Measurements from ENCODE around the gene CNOT1.
A peak's percentile ranks its signal among the peaks of the same experiment; 100 is the strongest.
"Not testable (repeated sequence)": the region's sequence is repeated elsewhere in the genome, so short reads cannot be mapped to it uniquely, and the experiment has no call there.

The CNOT1 gene

DNA sequence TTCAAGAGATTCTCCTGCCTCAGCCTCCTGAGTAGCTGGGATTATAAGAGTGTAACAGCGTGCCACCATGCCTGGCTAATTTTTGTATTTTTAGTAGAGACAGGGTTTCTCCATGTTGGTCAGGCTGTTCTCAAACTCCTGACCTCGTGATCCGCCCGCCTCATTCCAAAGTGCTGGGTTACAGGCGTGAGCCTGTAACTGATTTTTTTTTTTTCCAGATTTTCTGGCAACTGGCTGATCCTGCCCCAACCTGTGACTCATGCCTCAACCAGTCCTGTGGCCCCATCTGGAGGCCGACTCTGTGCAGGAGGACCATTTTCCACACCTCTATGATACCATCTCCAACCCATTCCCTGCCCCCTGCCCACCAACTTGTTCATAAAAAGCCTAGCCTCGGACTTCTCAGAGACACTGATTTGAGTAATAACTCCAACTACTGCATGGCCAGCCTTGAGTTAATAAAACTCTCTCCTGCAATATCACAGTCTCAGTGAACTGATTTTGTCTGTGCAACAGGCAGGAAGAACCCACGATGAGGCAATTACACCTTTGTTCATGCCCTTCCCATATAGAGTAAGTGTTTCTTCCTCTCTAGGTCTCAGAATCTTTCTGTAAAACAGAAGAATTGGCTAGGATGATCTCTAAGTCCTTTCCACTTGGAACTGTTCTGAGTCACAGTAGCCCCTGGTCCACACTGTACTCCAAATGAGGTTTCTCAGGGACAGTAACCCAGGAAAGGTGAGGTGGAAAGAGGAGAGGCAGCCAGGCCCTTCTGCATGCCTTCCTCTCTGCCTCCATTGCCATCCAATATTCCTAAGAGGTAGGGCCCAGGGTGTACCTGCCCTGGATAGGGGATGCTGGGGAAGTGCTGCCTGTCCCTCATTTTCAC lies 8.8 kb upstream of the CNOT1 start:
- DNase-seq: no peak

DNA sequence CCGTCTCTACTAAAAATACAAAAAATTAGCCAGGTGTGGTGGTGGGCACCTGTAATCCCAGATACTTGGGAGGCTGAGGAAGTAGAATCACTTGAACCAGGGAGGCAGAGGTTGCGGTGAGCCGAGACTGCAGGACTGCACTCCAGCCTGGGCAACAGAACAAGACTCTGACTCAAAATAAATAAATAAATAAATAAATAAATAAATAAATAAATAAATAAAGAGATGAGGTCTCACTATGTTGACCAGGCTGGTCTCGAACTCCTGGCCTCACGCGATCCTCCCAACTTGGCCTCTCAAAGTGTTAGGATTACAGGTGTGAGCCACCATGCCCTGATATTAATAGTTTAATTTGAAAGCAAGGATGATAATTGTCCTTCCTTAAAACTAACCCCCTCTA lies 7.4 kb upstream of the CNOT1 start:
- not testable (repeated sequence) for DNase-seq

DNA sequence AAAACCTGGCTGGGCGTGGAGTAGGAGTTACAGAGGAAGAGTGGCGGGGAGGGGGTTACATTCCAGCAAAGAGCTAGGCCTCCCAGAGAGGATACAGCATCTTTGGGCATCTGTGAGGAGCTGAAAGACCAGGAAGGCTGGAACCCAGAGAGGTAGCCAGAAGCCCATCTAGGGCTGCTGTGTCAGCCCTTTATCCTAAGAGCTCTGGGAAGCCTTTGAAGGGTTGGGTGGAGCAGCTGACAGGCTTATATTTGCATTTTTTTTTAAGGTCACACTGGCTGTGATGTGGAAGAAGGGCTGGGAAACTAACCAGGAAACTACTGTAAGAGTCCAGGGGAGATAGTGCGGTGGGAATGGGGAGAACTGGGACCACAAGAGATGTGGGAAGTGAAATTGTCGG lies 6.8 kb upstream of the CNOT1 start:
- no peak for DNase-seq

DNA sequence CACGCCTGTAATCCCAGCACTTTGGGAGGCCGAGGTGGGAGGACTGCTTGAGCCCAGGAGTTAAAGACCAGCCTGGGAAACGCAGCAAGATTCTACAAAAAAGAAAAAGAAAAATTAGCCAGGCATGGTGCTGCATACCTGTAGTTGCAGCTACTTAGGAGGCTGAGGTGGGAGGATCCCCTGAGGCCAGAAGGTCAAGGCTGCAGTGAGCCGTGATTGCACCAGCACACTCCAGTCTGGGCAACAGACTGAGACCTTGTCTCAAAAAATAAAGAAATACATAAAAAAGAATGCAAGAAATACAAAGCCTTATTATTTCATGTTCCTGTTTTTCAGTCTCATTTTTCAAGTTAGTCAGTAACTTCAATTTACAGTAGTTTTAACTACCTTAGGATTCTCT lies 5.9 kb upstream of the CNOT1 start:
- no peak for DNase-seq

DNA sequence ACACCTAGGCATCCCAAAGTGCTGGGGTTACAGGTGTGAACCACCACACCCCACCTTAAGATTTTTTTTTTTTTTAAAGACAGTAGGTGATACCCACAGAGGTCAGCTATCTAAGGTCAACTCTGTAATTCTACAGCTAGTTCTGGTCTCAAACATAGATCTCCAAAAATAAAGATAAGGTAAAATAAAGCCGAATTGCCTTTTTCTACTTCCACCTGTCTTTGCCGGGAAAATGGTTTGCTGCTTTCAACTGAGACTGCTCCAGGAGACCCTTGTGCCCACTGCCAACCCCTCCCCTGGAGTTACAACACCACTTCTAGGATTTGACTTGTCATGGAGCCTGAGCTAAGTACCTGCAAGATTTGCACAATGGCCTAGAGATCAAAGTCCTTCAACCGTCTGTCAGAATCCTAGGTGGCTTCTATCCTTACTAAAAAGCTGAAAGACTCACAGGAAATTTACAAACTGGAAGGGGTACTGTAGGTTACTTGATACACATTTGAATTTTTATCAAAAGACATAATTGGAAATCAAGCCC lies 4.7 kb upstream of the CNOT1 start:
- no peak for DNase-seq

DNA sequence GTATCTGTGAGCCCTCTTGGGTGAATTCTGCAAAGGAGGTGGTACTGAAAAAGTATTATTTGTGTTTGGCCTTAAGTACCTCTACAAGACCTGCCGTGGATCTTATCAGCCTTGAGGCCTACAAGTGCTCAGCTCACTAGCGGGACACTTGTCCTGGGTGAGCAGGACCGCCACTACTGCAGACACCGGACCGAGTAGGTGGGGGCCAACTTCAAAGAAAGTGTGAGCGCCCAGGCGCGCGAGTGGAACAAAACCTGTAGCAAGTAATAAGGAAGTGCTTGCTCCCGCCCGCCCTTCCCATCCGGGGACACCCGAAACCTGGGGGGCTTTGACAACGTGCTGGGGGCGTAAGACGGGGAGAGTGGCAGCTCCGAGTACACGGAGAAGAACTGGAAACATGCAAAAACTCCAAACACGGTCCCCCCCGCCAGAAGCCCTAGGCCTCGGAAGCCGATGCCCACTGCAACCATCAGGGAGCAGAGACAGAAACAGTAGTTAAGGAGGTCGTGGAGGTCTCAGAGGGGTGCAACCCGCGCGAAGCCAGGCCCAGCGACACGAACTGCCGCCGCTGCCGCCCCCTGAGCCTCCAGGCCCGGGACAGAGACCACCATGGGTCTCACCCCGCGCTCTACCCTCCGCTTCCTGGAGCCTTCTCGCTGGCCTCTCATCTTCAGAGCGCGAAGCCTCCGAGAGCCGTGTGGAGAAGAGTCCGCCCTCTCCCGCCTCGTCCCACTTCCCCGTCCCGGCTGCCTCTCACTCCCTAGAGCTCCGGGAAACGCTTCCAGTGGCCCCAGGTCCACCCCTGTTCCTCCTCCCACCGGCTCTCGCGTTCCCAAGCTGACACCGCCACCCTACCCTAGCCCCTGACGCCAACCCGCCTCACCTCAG lies 537 bp downstream of the CNOT1 start:
- DNase-seq: peak; percentile 34

DNA sequence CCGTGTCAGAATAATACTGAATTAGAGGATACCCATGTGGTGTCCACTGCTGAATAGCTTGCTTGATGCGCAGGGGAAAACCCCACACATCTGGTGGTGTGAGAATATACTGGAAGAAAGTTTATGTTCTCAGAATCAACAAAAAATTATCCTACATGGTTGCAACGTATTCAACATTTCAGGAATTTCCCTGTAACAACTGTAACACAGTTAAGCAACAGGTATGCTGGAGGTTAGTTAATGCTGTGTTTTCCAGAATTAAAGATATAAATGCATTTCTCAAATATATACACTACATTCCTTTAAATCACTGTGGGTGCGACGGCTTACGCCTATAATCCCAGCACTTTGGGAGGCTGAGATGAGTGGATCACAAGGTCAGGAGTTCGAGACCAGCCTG lies 5.4 kb downstream of the CNOT1 start:
- DNase-seq: no peak

DNA sequence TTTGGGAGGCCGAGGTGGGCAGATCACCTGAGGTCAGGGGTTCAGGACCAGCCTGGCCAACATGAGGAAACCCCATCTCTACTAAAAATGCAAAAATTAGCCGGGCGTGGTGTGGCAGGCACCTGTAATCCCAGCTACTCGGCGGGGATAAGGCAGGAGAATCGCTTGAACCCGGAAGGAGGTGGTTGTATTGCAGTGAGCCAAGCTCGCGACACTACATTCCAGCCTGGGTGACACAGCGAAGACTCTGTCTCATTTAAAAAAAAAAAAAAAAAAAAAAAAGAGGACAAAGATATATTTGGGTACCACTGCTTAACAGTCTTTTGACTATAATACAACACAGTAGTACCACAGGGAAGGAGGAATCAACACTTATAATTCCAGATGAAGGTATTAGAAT lies 9.2 kb downstream of the CNOT1 start:
- no peak for DNase-seq

DNA sequence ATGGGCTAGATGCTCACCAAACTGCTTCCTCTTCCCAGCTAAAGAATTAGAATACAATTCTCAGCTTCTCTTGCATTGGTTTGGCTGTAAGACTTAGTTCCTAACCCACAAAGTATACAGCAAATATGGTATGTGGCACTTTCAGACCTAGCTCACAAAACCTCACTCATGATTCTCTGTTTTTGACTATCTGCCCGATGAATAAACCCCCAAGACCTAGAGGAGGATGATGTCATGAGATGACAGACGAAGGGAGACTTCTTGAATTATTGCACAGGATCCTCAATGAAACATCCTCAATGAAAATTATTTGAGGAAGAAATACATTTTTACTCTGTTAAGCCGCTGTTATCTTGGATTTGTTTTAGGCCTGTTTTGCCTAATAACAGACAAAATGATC lies 14.3 kb downstream of the CNOT1 start:
- DNase-seq: no peak

DNA sequence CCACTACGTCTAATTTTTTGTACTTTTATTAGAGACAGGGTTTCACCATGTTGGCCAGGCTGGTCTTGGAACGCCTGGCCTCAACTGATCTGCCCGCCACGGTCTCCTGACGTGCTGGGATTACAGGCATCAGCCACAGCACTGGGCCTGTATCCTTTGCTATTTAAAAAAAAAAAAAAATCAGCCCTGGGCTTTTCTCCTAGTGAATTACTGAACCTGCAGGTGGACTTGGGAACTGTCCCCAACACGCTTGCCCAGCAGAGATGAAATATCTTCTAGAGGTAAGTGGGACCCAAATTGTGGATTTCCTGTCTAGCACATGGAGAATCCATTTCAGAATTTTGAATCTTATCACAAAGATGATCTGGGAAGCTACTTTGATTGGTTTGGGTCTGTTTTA lies 14.8 kb downstream of the CNOT1 start:
- no peak for DNase-seq

DNA sequence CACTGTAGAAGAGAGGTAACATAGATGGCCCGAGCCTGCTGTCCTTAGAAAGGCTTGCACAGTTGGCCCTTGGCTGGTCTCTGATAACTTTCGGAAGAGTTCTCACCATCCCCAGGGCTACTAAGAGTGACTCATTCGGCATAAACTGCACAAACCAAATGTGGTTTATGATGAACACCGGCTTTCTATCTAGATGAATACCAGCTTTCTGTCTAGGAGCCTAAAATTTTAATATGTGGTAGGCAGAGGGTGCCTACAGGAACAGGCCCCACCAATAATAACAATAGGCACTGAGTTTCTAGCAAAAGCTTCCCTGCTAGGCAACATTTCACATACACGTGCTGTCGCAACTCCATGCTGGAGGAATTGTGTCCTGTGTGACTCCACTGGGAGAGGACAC lies 15.4 kb downstream of the CNOT1 start:
- no peak for DNase-seq

DNA sequence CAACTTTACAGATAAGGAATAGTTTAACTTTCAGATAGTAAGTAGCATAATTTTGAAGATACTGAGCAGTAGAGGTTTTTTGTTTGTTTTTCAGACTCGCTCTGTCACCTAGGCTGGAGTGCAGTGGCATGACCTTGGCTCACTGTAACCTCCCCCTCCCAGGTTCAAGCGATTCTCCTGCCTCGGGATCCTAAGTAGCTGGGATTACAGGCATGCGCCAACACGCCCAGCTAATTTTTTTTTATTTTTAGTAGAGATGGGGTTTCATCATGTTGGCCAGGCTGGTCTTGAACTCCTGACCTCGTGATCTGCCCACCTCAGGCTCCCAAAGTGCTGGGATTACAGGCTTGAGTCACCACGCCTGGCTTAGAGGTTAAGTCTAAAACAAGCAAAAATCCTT lies 16.7 kb downstream of the CNOT1 start:
- DNase-seq: not testable (repeated sequence)

DNA sequence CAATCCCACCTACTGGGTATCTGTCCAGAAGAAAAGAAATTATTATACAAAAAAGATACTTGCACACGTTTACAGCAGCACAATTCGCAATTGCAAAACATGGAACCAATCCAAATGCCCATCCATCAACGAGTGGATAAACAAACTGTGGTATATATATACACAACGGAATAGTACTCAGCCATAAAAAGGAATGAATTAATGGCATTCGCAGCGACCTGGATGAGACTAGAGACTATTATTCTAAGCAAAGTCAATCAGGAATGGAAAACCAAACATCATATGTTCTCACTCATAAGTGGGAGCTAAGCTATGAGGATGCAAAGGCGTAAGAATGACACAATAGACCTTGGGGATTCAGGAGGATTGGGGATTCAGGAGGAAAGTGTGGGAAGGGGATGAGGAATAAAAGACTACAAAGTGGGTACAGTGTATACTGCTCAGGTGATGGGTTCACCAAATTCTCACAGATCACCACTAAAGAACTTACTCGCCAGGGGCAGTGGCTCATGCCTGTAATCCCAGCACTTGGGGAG lies 21.0 kb downstream of the CNOT1 start:
- DNase-seq: no peak

DNA sequence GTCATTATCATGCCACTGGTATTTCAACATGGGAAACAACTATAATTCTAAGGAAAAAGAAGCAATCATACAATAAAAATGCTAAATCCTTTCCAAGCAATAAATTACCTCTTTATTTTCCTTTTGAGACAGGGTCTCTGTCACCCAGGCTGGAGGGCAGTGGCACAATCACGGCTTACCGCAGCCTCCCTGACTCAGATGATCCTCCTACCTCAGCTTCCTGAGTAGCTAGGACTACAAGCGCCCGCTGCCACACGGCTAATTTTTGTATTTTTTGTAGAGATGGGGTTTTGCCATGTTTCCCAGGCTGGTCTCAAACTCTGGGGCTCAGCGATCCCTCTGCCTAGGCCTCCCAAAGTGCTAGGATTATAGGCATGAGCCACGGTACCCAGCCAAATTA lies 24.1 kb downstream of the CNOT1 start:
- no peak for DNase-seq

DNA sequence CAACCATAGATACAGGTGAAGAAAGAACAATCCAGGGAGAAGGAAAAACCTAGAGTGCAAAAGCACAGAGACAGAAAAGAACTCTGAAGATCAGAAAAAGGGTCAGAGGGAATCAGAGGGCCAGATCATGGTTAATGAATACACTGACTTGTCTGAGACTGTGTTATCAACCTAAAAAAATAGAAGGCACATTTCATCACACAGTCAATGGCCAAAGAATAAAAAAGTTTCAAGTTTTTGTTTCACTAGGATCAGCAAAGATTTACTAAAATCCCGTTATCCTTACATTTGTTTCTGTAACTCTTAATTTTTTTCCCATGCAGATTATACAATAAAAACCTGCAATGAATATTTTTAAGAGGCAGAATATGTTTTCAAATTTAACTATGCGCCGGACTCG lies 38.5 kb downstream of the CNOT1 start:
- no peak for DNase-seq

DNA sequence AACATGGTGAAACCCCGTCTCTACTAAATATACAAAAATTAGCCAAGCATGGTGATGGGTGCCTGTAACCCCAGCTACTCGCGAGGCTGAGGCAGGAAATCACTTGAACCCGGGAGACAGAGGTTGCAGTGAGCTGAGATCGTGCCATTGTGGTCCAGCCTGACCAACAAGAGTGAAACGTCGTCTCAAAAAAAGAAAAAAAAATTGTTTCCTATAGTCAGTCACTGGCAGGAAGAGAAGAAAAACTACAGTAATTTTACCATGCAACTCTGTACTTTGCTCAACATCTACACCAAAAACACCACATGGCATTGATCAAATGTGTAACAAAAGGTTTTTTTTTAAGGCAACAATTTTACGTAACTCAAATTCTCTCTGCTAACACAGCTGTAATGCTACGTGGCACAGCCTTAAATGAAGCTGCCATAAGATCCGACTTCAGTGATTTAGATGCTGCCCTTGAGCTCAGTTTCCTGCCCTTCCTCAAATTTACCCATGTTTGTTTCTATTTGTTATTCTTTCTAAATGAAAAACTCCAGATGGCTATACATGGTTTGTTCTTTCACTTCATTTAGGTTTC lies 40.2 kb downstream of the CNOT1 start:
- DNase-seq: no peak

DNA sequence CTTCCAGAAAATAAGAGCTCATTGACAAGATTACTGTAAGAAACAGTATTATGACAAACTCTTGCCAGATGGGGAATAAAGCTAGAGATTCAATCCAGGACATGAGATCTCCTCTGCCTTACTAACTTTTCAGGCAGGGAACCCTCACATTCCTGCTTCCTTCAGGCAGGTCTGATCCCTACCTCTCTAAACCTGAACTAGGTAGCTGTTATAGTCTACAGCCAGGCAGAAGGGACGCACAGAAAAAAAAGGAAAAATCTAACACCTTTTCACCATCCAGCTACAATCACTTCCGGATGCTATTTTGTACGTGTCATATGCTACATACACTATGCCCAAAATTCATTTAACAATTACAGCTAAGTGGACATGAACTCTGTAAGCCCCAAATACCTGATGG lies 41.2 kb downstream of the CNOT1 start:
- DNase-seq: no peak

DNA sequence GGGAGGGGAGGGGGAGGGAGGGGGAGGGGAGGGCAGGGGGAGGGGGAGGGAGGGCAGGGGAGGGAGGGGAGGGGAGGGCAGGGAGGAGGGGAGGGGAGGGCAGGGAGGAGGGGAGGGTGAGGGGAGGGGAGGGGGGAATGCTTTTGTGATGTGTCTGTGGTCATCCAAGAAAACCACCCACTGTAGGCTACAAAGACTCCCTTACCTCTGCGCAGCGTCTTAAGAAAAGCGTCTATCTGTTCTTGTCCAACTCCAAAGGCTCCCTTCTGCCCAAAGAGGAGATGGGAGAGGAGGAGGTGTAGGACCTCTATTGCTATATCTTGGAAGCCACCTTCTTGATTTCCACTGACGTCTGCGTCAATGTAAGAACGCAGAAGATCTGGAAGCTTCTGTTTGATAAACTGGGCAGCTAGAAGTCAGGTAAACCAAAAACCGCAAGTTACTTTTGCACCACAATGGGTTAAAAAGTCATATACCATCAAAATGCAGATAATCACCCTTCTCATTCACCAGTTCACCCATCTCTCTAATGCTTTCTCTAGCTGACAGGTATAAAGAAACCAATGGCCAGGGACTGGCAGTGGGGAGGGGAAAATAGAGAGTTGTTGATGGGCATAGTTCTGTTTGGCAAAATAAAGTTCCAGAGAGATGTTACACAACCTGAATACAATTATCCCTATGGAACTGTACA lies 43.1 kb downstream of the CNOT1 start:
- no peak for DNase-seq

DNA sequence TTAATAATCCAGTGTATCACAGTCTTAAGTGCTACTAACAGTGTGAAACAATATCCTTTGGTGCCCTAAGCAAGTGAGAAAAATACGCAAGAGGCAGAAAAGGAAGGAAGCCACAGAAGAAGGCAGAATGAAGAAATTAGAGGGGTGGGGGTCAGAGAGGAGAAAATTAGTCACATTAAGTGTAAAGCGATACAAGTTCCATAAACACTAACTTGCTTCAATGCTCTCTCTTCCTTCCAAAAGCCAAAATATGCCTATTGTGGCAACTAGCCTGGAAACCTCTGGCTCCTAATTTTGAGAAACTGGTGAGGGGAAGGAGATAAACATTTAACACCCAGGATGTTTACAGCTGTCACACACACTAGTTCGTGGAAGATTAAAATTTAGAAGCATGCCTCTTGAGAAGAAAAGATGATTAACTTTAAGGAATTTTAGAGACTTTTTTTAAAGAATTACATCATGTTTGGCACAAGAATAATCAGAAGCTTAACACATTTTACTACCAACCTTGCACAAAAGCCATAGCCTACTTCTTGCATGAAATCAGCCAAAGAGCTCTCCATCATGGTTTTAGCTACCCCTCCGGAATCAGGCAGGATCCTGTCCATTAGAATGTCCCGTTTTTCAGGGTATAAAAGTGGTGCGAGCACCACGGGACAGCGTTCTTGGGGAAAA lies 44.7 kb downstream of the CNOT1 start:
- DNase-seq: no peak

DNA sequence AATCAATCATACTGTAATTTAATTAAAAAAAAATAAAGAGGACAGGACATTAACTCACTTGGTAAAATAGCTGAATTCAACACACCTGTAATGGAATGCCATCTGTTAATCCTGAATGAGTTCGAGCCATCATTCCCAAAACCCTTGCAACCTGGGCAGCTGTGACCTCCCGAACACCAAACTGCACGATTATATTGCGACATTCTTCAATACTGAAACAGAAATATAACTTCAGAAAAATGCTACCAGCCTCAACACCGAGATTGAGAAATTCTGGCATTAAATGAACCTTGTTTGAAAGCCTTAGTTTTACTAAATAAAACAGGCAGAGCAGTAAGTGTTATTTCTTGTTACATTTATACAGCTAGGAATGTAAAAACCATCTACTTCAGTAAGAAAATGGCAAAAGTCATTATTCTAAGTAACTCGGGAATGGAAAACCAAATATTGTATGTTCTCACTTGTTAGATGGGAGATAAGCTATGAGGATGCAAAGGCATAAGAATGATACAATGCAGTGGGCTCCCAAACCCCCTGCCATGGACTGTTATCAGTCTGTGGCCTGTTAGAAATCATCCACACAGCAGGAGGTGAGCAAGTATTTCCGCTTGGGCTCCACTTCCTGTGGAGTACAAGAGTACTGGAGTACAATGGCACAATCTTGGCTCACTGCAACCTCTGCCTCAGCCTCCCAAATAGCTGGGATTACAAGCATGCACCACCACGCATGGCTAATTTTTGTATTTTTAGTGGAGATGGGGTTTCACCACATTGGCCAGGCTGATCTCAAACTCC lies 46.5 kb downstream of the CNOT1 start:
- DNase-seq: no peak

DNA sequence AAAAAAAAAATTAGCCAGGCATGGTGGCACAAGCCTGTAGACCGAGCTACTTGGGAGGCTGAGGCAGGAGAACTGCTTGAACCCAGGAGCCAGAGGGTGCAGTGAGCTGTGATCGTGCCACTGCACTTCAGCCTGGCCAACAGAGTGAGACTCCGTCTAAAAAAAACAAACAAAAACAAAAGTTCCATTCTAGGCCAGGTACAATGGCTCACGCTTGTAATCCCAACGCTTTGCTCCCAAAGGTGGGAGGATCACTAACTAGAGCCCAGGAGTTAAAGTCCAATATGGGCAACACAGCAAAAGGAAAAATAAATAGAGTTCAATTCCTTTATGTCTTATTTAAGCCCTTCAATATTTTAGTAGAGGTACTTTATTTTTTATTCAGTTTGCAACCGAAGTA lies 47.5 kb downstream of the CNOT1 start:
- DNase-seq: no peak
